Esophagus squamous epithelium (tissue), 5 donors: Measurements from ENCODE around the gene TICRR. TPM values are rescaled to one million over a fixed set of nuclear protein-coding genes. Genes with fewer than 3 reads are reported as not detected.

ENCODE experiments used
- DNase-seq: peaks from one replicate; lab custom pipeline; 2025; lab: John Stamatoyannopoulos, UW
- H3K27ac ChIP-seq, 4 donors: fragments of 200-600 bp; sonication (generic); one replicate each; pipeline ENCODE4 v1.5.1; 2016 to 2019; ENCODE audit warnings: mild to moderate bottlenecking in 1 of 4
- H3K27me3 ChIP-seq, 4 donors: fragments of 200-600 bp; sonication (generic); 1 replicate in 3 of 4; 2 replicates in 1 of 4; pipeline versions ENCODE4 v1.5.1 to v1.6.0; 2017 to 2021; ENCODE audit warnings: antibody characterized with exemption in 1 of 4
- H3K36me3 ChIP-seq, 3 donors: fragments of 200-600 bp; sonication (generic); one replicate each; pipeline ENCODE4 v1.5.1; 2016 to 2019
- H3K4me1 ChIP-seq, 3 donors: fragments of 200-600 bp; sonication (generic); one replicate each; pipeline ENCODE4 v1.5.1; 2017 to 2019
- H3K4me3 ChIP-seq, 4 donors: fragments of 200-600 bp; sonication (generic); 1 replicate in 3 of 4; 2 replicates in 1 of 4; pipeline ENCODE4 v1.5.1; 2016 to 2019; ENCODE audit warnings: mild to moderate bottlenecking in 2 of 4, moderate library complexity in 1 of 4
- H3K9me3 ChIP-seq, 3 donors: fragments of 200-600 bp; sonication (generic); one replicate each; pipeline ENCODE4 v1.5.1; 2016 to 2019
- CTCF ChIP-seq, 6 experiments: fragments of 450-650 bp in 4 of 6; fragments of 200-600 bp in 2 of 6; sonication (generic) in 2 of 6; IDR thresholded peaks; one replicate each; pipeline ENCODE4 v1.5.1; 2016 to 2019; ENCODE audit warnings: antibody characterized with exemption in 6 of 6, mild to moderate bottlenecking in 4 of 6, moderate library complexity in 4 of 6
- POLR2A ChIP-seq, 4 donors: fragments of 450-650 bp; IDR thresholded peaks; one replicate each; pipeline ENCODE4 v1.6.1; 2017; ENCODE audit warnings: antibody characterized with exemption in 4 of 4, mild to moderate bottlenecking in 4 of 4, moderate library complexity in 3 of 4
- WGBS, 2 donors: methylation state at CpG; one replicate each; pipeline ENCODE4 v1.1.5; 2018; 5-methylcytosine and 5-hydroxymethylcytosine counted together
- intact Hi-C: fragments of 100-400 bp; cut with DNase I; formaldehyde crosslinking; loops from one replicate; pipeline ENCODE4 v1.15.0; 2022
- total RNA-seq, 4 donors: library from RNA; depleted of rRNA; stranded (reverse); fragments of >200 nt; gene quantifications; one replicate each; pipeline ENCODE4 v1.1.0, GENCODE V29; 2016
- donor health status: DM: yes; HTN: yes; CAD: no.

TICRR gene
- total RNA-seq, 4 donors from 2014 or later = 8.4 to 33.7 (median 10.1) TPM

GRCh38 chr15:89656116-89656815 is 81.0 kb downstream of the TICRR start:
- Histone ChIP-seq H3K27me3 (peaks cover 0 to 31% (median 0%) of the 10 kb centered on the region in 4 donors), H3K4me1 (peaks cover 9 to 20% (median 9%) of the 10 kb centered on the region in 3 donors), H3K36me3 (no peaks in the 10 kb centered on the region), H3K27ac (no peak overlapping the region), H3K9me3 (no peaks in the 10 kb centered on the region), H3K4me3 (no peak overlapping the region)
- no peak for DNase-seq
- intact Hi-C loops = no loop called here
- WGBS, 2 donors = 61 to 66% methylated on average over 5 to 7 of the region's 7 CpGs
- TF ChIP-seq POLR2A (IDR thresholded peaks at IDR 0.05) (no peak), CTCF (IDR thresholded peaks at IDR 0.05) (no peak)

- Histone ChIP-seq H3K27ac (no peak overlapping the region), H3K36me3 (no peaks in the 10 kb centered on the region), H3K4me3 (no peak overlapping the region), H3K27me3 (peaks cover 0 to 31% (median 0%) of the 10 kb centered on the region in 4 donors), H3K9me3 (no peaks in the 10 kb centered on the region), H3K4me1 (peaks cover 12 to 28% (median 12%) of the 10 kb centered on the region in 3 donors)
- no peak for TF ChIP-seq CTCF (IDR thresholded peaks at IDR 0.05)
- no peak for TF ChIP-seq POLR2A (IDR thresholded peaks at IDR 0.05)
- no peak for DNase-seq
- 84 to 88% methylated on average over 5 of the region's 5 CpGs for WGBS, 2 donors
- intact Hi-C loops = no loop called here
Observed at GRCh38 chr15:89657686-89658200, 82.5 kb downstream of the TICRR start.

GRCh38 chr15:89659295-89659694 is 84.0 kb downstream of the TICRR start:
- no peaks in the 10 kb centered on the region for H3K36me3 ChIP-seq
- H3K4me1 ChIP-seq = peaks cover 11 to 32% (median 16%) of the 10 kb centered on the region in 3 donors
- TF ChIP-seq POLR2A (IDR thresholded peaks at IDR 0.05) (no peak), CTCF (IDR thresholded peaks at IDR 0.05) (no peak)
- H3K27ac ChIP-seq = no peak overlapping the region
- H3K4me3 ChIP-seq = no peak overlapping the region
- intact Hi-C loops = no loop called here
- peaks cover 0 to 25% (median 0%) of the 10 kb centered on the region in 4 donors for H3K27me3 ChIP-seq
- DNase-seq = no peak
- WGBS, 2 donors = 83 to 91% methylated on average over 2 of the region's 2 CpGs
- H3K9me3 ChIP-seq = no peaks in the 10 kb centered on the region

GRCh38 chr15:89660556-89660955 is 85.3 kb downstream of the TICRR start:
- WGBS, 2 donors = 73 to 80% methylated on average over 2 of the region's 2 CpGs

More at GRCh38 chr15:89660556-89660955, 85.3 kb downstream of the TICRR start:
- no peaks in the 10 kb centered on the region for H3K36me3 ChIP-seq
- no peak overlapping the region for H3K4me3 ChIP-seq
- no peak for TF ChIP-seq CTCF (IDR thresholded peaks at IDR 0.05)
- no peak overlapping the region for H3K27ac ChIP-seq
- peaks cover 6 to 31% (median 8%) of the 10 kb centered on the region in 3 donors for H3K4me1 ChIP-seq
- H3K27me3 ChIP-seq = peaks cover 0 to 14% (median 0%) of the 10 kb centered on the region in 4 donors
- intact Hi-C loops = no loop called here
- DNase-seq = no peak
- no peaks in the 10 kb centered on the region for H3K9me3 ChIP-seq
